ENCODE results near the gene RPS6KB2. TPM values are rescaled to one million over a fixed set of nuclear protein-coding genes. Genes with fewer than 3 reads are reported as not detected.

The RPS6KB2 gene
- polyA plus RNA-seq, 1 donor (not counting 4 experiments of a cell fraction or from before 2014, with no cell fraction given), result 61.4 TPM

- H3K27ac ChIP-seq (ENCODE audit: control insufficient read depth, insufficient read depth, low read length), result no peak overlapping the region
- H3K4me1 ChIP-seq (ENCODE audit: control insufficient read depth, extremely low read depth, insufficient read depth, low read length), result peaks cover 13% of the 10 kb centered on the region
- no peaks in the 10 kb centered on the region for H4K20me1 ChIP-seq (ENCODE audit: control insufficient read depth, extremely low read depth, insufficient read depth, low read length)
- H3K4me3 ChIP-seq (ENCODE audit: control insufficient read depth in 2 of 3, extremely low read depth in 1 of 3, insufficient read depth in 2 of 3, low read depth in 1 of 3, low read length in 3 of 3), result no peak overlapping the region
- no peaks in the 10 kb centered on the region for H3K27me3 ChIP-seq (ENCODE audit: control insufficient read depth, extremely low read depth, insufficient read depth, low read length)
- H3K4me2 ChIP-seq (ENCODE audit: control insufficient read depth, extremely low read depth, insufficient read depth, low read depth, low read length), result no peak overlapping the region
- H3K79me2 ChIP-seq (ENCODE audit: control insufficient read depth, insufficient read depth, low read length), result peaks cover 4% of the 10 kb centered on the region
- H2AFZ ChIP-seq (ENCODE audit: control insufficient read depth, low read length), result no peak overlapping the region
- dilution Hi-C loops (cut with MboI; ENCODE audit: extremely low pct_ligation_motif_present, low sequenced_read_pairs), result no loop called here
- TF ChIP-seq EZH2 (IDR thresholded peaks at IDR 0.05; ENCODE audit: low read length), result no peak
- TF ChIP-seq CTCF (optimal IDR thresholded peaks at IDR 0.05 in 1 of 3, IDR thresholded peaks at IDR 0.05 in 1 of 3, conservative IDR thresholded peaks at IDR 0.05 in 1 of 3; ENCODE audit: extremely low read depth in 1 of 3, insufficient read depth in 2 of 3, low read length in 3 of 3), result no peak
- no peaks in the 10 kb centered on the region for H3K9me1 ChIP-seq (ENCODE audit: control insufficient read depth, extremely low read depth, insufficient read depth, low read length)
- no peak overlapping the region for H3K9ac ChIP-seq (ENCODE audit: control insufficient read depth, extremely low read depth, insufficient read depth, low read length)
- no peak for FAIRE-seq
- H3K36me3 ChIP-seq (ENCODE audit: control insufficient read depth in 2 of 2, extremely low read depth in 1 of 2, insufficient read depth in 2 of 2, low read length in 2 of 2), result peaks cover 4 to 13% of the 10 kb centered on the region in 2 experiments
- no peaks in the 10 kb centered on the region for H3K9me3 ChIP-seq (ENCODE audit: control insufficient read depth, low read depth, low read length)
- DNase-seq (ENCODE audit: low read depth, low spot score), result no peak
These were observed 56.6 kb downstream of the RPS6KB2 start for GRCh38 chr11:67484847-67485311.

Small RNA genes within 50 kb of the gene (small RNA-seq; reads per million reads assigned to genes)
- 0 to 0.25 (median 0) reads per million in 3 experiments for gene RNU6-1238P (ENCODE audit: insufficient read length in 3 of 3, low read depth in 3 of 3, low replicate concordance in 1 of 3)

Other genes with a start within 250 kb of the RPS6KB2 start
- gene GRK2, start 162.0 kb upstream of the RPS6KB2 start, polyA plus RNA-seq, result 21.1 to 29.2 TPM (median 23.3 TPM) in 3 replicates
- gene ANKRD13D, start 139.2 kb upstream of the RPS6KB2 start, polyA plus RNA-seq, result 18.1 to 40.1 TPM (median 25.0 TPM) in 3 replicates
- gene SSH3, start 125.0 kb upstream of the RPS6KB2 start, polyA plus RNA-seq, result 20.5 to 39.2 TPM (median 24.8 TPM) in 3 replicates
- gene POLD4, start 74.9 kb upstream of the RPS6KB2 start, polyA plus RNA-seq, result 35.7 to 60.9 TPM (median 43.3 TPM) in 3 replicates
- gene CLCF1, start 54.9 kb upstream of the RPS6KB2 start, polyA plus RNA-seq, result 2.2 to 4.9 TPM (median 2.7 TPM) in 3 replicates
- 5.7 to 8.5 TPM (median 8.0 TPM) in 3 replicates for gene RAD9A, start 36.5 kb upstream of the RPS6KB2 start, polyA plus RNA-seq
- gene PPP1CA, start 26.6 kb upstream of the RPS6KB2 start, polyA plus RNA-seq, result 122 to 235 TPM (median 129 TPM) in 3 replicates
- gene TBC1D10C, start 24.4 kb upstream of the RPS6KB2 start, polyA plus RNA-seq, result not detected in 3 replicates
- gene CARNS1, start 12.8 kb upstream of the RPS6KB2 start, polyA plus RNA-seq, result not detected in 3 replicates
- 0.10 TPM in 1 of 3 replicates, not detected in the others for gene PTPRCAP, start 9.2 kb downstream of the RPS6KB2 start, polyA plus RNA-seq
- gene CORO1B, start 15.0 kb downstream of the RPS6KB2 start, polyA plus RNA-seq, result 49.2 to 91.4 TPM (median 58.5 TPM) in 3 replicates
- gene GPR152, start 24.2 kb downstream of the RPS6KB2 start, polyA plus RNA-seq, result not detected in 3 replicates
- not detected in 3 replicates for gene CABP4, start 26.9 kb downstream of the RPS6KB2 start, polyA plus RNA-seq
- gene TMEM134, start 40.8 kb downstream of the RPS6KB2 start, polyA plus RNA-seq, result 24.7 to 71.1 TPM (median 40.4 TPM) in 3 replicates
- gene AIP, start 54.5 kb downstream of the RPS6KB2 start, polyA plus RNA-seq, result 32.5 to 42.9 TPM (median 35.3 TPM) in 3 replicates
- 10.6 to 25.2 TPM (median 15.9 TPM) in 3 replicates for gene PITPNM1, start 76.9 kb downstream of the RPS6KB2 start, polyA plus RNA-seq
- gene CDK2AP2, start 79.7 kb downstream of the RPS6KB2 start, polyA plus RNA-seq, result 8.0 to 31.1 TPM (median 9.7 TPM) in 3 replicates
- gene CABP2, start 95.0 kb downstream of the RPS6KB2 start, polyA plus RNA-seq, result not detected in 3 replicates
- gene GSTP1, start 155.3 kb downstream of the RPS6KB2 start, polyA plus RNA-seq, result 1,511 to 3,251 TPM (median 1,575 TPM) in 3 replicates
- gene NDUFV1, start 178.4 kb downstream of the RPS6KB2 start, polyA plus RNA-seq, result 92.9 to 118 TPM (median 102 TPM) in 3 replicates
- gene NUDT8, start 201.4 kb downstream of the RPS6KB2 start, polyA plus RNA-seq, result 1.1 to 1.6 TPM (median 1.5 TPM) in 3 replicates
- not detected in 3 replicates for gene TBX10, start 211.3 kb downstream of the RPS6KB2 start, polyA plus RNA-seq
- gene ACY3, start 222.2 kb downstream of the RPS6KB2 start, polyA plus RNA-seq, result not detected in 3 replicates
- gene ALDH3B2, start 246.1 kb downstream of the RPS6KB2 start, polyA plus RNA-seq, result 0.25 to 1.1 TPM (median 0.67 TPM) in 3 replicates

Measured in keratinocyte (primary cell).